Measurements from ENCODE around the gene BICD1.
A peak's percentile ranks its signal among the peaks of the same experiment; 100 is the strongest.

Gene BICD1

DNA sequence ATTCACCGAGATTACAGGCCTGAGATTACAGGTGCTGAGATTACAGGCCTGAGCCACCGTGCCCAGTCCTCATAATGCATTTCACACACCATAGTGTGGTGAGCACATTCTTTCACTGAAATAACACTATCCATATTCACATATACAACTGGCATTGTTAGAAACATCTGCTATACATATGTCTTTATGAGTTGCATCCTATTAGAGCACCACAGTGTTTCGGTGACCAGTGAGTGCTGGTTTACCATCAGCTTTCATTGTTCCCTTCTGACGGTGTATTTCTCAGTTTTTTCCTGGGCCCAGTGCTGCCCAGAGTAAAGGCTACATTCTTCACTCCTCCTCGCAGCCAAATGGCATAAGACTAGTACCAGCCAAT is 196.5 kb downstream of the BICD1 start:
- TF ChIP-seq, protein P1, sequence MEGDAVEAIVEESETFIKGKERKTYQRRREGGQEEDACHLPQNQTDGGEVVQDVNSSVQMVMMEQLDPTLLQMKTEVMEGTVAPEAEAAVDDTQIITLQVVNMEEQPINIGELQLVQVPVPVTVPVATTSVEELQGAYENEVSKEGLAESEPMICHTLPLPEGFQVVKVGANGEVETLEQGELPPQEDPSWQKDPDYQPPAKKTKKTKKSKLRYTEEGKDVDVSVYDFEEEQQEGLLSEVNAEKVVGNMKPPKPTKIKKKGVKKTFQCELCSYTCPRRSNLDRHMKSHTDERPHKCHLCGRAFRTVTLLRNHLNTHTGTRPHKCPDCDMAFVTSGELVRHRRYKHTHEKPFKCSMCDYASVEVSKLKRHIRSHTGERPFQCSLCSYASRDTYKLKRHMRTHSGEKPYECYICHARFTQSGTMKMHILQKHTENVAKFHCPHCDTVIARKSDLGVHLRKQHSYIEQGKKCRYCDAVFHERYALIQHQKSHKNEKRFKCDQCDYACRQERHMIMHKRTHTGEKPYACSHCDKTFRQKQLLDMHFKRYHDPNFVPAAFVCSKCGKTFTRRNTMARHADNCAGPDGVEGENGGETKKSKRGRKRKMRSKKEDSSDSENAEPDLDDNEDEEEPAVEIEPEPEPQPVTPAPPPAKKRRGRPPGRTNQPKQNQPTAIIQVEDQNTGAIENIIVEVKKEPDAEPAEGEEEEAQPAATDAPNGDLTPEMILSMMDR (IDR thresholded peaks at IDR 0.05; ENCODE audit: low read depth, low read length) = no peak
- H3K4me3 ChIP-seq (ENCODE audit: low read depth, low read length) = no peak overlapping the region

GRCh38 chr12:32305163-32305562 is 198.5 kb downstream of the BICD1 start:
- H3K4me3 ChIP-seq (ENCODE audit: low read depth, low read length) = no peak overlapping the region
- TF ChIP-seq, protein P1 (IDR thresholded peaks at IDR 0.05; ENCODE audit: low read depth, low read length) = peak; percentile 20; the same call in 1 of the 2 replicates

GRCh38 chr12:32307326-32307725 is 200.7 kb downstream of the BICD1 start:
- H3K4me3 ChIP-seq (ENCODE audit: low read depth, low read length) = no peak overlapping the region
- TF ChIP-seq, protein P1 (IDR thresholded peaks at IDR 0.05; ENCODE audit: low read depth, low read length) = no peak

DNA sequence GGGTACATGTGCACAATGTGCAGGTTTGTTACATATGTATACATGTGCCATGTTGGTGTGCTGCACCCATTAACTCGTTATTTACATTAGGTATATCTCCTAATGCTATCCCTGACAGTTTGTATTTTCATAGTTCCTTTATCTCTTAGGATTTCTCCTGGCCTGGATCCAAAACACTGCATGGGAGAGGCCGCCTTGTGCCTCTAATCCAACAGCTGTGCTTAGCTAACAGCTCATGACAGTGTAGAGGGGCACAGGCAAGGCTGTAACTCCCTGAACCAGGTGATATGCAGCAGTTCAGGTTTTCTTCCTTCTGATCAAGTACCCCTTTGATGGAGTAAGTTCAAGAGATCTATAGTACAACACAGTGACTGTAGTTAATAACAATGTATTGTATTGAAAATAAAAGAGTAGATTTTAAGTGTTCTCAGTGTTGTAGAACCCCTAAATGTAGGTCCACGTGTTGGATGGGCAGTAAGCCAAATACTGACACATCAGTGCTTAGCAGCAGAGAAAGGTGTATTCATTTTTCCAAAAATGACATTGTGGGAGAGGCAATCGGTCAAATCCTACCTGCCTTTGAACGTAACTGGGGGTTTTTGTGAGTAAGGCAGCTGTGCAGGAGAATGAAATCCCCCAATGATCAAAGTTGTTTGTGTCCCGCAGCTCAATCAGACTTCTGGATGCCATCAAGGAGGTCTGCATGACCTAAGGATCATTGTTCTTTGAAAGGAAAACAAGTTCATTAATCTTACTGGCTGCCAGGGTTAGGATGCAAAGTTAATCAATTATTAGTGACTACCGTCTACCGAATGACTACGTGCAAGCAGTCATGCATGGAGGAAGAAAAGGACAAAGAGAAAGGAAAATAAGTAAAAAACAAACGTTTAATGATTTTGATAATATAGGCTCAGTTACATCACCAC is 203.4 kb downstream of the BICD1 start:
- H3K4me3 ChIP-seq (ENCODE audit: low read depth, low read length) = no peak overlapping the region
- TF ChIP-seq, protein P1 (IDR thresholded peaks at IDR 0.05; ENCODE audit: low read depth, low read length) = no peak

DNA sequence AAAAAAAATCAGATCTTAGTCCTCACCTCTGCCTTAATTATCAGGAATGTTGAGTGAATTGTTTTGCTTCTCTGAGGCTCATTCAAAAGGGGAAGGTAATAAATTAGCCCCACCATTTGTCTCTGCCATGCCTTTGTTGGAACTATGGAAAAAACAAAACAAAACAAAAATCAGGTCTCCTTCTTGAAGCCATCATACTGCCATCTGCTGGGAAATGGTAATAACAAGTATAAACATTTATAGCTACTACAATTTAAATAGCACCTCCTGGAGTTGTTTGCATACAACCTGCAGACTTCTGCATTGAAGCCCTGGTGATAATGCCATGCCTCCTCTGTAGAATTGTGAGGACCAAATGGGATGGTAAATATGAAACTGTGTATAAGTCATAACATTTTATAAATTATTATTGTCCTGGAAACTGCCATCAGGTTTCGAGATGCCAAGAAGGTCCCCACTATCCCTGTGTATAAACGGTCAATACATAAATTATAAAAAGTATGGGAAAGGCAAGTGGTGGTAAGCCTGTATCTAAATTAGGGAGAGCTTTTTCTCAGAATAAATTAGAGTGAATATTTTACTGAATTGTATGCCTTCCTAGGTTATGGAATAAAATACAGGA is 205.5 kb downstream of the BICD1 start:
- no peak overlapping the region for H3K4me3 ChIP-seq (ENCODE audit: low read depth, low read length)
- TF ChIP-seq, protein P1 (IDR thresholded peaks at IDR 0.05; ENCODE audit: low read depth, low read length) = peak; percentile 32; the same call in 1 of the 2 replicates

- no peak overlapping the region for H3K4me3 ChIP-seq (ENCODE audit: low read depth, low read length)
- TF ChIP-seq, protein P1 (IDR thresholded peaks at IDR 0.05; ENCODE audit: low read depth, low read length) = no peak
Observed at GRCh38 chr12:32322354-32322753, 215.7 kb downstream of the BICD1 start.

DNA sequence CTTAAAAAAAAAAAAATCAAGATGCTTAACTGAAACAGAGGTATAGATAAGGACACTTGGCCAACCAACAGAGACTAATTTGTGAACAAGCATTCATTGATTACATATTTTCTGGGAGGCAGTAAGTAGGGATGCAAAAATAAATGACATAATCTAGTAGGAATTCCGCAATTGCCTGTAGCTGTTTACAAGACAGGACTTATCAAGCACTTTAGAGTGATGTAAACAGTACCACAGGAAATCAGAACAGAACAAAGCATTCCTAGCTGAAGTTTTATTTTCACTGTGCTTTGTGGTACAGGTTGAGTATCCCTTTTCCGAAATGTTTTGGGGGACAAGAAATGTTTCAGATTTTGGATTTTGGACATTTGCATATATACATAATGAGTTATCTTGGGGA is 224.5 kb downstream of the BICD1 start:
- H3K4me3 ChIP-seq (ENCODE audit: low read depth, low read length) = no peak overlapping the region
- TF ChIP-seq, protein P1 (IDR thresholded peaks at IDR 0.05; ENCODE audit: low read depth, low read length) = no peak
